Stimulated activated CD8-positive, alpha-beta memory T cell treated with anti-CD3 and anti-CD28 coated beads, Interleukin-4, amount 100 ng/mL, for 1 hour (primary cell): ENCODE measurements around the gene AKAP13.
A peak's percentile ranks its signal among the peaks of the same experiment; 100 is the strongest.
"Not testable (repeated sequence)": the region's sequence is repeated elsewhere in the genome, so short reads cannot be mapped to it uniquely, and the experiment has no call there.

ENCODE experiments used
- DNase-seq, 2 donors: peaks; one replicate each; pipeline ENCODE4 v3.0.0-alpha.2; 2020; ENCODE audit warnings: low read depth in 2 of 2, low spot score in 1 of 2

The AKAP13 gene

DNA sequence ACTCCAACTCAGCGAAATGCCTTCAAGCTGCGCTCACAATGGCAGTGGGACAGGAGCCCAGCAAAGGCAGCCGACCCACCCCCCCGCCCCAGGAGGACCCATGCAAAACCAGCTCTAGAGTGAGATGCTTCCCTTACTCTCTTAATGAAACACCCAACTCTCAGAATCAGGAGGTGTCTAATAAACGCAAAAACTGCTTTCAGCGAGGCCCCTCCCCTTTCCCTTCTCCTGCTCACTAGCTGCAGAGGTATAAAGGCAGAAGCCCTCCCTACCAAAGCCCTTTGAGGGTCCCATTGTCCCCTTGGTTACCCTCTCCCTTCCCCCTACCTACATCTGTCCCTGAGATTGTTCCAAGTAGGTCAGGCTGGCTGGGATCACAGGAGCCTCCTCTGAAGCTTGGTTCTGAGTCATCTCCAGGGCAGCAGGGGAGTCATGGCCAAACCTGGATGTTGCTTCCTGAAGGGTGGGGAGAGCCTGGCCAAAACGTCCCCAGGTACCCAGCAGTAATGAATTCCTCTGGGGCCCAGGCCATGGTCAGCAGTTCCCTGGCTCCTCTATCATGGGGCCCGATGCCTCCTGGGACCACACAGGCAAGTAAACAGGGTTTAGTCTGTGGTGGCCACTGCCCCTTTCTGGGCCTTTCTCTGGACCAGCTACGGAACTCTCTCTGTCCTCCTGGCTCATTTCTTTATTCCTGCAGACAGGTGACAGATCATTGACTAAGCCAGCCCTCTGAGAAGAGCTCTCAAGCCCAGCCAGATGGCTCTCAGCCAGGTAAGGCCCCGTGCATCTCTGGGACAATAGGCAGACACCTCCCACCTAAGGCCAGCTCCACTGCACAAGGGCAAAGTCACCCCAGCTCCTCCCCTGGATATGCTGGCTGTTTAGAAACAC, 405.7 kb downstream of the AKAP13 start:
- no peak for DNase-seq

DNA sequence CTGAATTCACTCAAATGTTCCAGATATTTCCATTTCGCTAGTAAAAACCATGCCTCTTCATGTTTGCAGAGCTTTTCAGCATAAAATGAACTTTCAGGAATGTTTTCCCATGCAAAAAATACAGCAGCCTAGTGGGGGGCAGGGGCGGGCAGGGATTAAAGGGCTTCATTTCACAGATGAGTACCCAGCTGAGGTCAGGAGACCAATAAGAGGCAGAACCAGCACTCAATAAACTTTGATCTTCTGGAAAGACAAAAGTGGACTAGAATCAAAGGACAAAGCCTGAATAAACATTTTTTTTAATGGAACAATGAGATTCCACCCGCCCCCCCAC, 406.3 kb downstream of the AKAP13 start:
- DNase-seq: no peak

DNA sequence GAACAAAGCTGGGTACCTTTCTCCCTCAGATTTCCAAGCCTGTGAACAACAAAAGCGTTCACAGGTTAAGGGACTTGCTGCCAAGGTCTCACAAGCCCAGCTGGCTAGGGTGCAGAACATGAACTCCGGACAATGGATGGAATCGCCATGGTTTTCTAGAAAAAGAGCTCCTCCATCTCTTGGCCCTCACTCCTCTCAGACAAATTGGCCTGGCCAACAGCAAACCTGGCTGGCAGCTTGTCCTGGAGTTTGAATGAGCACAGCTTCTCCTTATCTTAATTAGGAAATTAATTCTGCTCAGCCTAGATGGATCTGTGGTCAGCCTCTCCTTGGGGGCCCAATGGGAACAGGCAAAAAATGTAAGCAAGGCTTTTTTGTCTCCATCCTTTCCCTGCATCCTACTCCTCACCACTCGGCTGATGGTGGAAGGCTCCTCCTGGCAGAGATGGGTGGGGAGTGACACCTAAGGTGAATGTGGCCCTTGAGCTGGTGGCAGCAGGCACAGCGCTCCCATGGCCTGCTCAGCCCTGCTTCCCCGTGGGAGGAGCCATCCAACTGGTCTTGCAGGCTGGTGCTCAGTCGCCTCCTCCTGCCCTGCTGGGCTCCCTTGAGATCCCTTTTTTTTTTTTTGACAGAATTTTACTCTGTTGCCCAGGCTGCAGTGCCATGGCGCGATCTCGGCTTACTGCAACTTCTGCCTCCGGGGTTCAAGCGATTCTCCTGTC, 408.5 kb downstream of the AKAP13 start:
- no peak for DNase-seq

DNA sequence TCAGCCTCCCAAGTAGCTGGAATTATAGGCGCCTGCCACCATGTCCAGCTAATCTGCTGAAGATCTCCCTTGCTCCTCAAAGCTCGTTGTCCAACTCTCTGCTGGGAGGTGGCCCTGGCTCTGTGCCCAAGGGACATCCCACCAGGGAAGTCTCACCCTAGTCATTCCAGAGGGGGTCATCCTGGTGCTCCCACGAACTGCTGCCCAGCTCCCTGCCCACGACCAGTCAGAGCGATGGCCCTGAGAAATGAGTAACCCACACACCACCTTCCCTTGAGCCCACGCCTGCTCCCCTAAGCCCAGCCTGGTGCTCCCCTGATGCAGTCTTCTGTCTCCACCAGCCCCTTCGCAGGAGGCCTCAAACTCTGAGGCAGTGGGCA, 409.1 kb downstream of the AKAP13 start:
- no peak for DNase-seq

DNA sequence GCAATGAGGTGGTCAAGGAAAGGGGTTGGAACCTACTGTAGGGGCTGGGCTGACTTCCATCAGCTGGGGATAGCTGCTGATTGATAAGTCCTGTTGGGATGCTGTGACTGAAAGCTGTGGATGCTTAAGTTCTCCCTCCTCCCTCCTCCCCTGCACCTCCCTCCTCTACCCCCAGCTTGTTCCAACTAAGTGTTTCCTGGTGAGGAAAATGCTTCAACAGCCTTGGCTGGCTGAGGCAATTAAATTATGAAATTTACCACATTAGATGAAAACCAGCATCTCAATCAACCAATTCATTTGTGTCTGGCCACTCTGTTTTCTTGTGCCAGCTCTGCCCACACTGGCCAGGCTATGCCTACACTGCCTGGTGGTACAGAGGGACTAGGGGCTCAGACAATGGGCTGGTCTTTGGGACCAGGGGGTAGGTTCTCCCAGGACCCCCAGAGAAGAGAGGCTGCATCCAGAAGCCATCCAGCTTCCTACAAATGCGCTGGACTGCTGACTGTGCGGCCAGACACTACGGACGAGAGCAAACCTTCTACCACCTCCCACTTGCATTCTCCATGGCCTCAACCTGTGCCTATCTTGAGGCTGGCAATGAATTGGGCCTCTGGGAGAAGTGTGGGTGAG, 411.8 kb downstream of the AKAP13 start:
- no peak for DNase-seq

DNA sequence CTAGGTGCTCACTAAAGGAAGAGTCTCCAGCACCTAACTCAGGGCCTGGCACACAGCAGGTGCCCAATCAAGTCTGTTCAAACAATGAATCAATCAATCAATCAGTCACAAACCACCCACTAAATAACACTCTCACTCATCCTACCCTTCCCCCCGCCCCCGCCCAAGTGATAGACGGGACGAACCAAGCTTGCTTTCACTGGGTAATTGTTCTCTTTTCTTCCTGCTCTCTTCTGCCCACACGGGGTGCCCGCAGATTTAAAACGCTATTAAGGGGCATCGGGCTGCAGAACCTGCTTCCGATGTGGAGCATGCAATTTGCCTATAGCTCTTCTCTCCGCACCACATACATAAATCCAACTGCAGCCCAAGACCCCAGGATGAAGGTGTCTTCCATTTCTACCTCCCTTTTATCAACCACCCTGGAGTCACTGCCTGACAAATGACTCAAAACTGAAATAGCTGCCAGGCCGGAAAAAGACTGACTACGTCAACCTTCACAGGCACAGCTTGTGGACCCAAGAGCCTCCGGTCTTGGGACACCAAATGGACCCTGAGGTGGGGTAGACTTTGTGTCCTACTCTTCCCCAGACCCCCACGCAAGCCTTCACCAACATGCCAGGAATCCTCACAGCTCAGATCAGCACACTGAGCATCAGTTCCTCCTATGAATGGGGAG, 412.6 kb downstream of the AKAP13 start:
- DNase-seq: no peak

DNA sequence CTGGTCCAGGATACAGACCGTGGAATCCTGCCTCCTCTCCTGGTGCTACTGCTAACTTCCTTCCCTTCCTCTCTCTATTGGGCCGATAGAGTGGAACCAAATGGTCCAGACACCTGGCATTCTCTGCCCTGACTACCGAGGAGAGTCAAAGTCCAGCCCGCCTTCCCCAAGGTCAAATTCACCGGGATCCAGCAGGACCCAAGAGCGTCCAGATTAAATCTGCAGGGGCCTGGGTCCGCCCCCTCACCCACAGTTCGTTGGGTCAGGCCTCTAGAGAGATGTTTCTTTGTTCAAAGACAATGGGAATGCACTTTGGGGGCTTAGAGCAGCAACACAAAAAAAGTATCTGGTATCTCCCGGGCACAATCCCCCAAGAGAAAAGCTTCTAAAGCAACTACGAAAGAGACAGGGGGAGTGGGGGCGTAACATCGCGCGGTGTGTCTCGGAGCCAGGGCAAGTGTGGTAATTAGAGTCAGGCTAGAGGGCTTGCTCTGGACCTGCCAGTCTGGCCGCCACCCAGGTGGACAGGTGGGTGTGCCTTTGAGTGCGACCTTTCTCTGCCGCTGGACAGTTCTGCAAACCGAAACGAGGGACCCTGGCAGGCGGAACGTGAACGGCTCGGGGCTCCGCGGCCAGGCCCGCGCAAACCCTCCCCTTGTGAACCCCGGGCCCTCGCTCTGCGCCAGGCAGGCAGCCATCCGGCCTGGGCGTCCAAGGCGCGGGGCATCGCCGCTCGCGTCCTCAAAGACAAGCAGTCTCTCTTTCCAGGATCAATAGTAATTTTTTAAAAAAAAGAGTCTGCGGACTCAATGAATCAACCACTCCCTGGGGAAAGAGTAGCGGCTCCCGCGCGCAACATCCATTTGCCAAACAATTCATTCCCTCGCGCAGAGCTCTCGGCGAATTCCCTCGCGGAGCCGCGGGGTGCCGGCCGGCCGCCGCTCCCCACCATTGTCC, 413.5 kb downstream of the AKAP13 start:
- no peak for DNase-seq

DNA sequence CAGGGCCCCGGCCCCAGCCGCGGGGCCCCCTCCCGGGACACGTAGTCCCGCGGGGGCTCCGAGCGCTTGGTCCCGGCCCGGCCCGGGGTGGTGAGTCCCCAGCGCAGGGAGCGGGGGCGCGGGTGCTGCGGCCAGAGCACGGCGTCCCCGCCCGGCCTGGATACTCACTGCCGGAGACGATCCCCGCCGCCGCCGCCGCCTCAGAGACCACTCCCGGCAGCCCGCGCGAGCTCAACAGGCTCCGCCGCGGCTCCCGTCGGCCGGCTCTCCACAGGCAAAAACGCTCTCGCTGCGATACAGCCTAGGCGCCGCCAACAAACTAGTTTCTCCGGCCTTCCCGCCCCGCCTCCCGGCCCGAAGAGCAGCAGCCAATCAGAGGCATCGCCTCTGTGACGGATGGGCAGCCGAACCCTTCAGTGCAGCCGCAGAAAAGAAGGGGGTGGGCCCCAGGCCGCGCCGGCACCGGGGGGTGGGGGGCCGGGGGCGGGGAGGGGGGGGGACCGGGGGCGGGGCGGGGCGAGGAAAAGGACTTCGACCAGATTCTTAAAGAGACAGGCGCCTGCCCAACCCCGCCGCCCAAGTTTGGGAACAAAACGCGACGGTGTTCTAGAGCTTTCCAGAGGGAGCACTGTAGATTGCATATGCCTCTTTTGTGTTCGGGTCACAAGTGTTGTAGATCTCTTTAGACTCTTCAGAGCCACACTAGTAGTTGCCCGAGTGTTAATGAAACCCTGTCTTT, 414.4 kb downstream of the AKAP13 start, which contains the start of gene KLHL25:
Gene KLHL25, minus strand, starts transcription at position 328 of the 739 bp plus-strand sequence. CDS start 25,115 bp downstream, outside the sequence.
- peak; percentile 64 to 85 for DNase-seq

DNA sequence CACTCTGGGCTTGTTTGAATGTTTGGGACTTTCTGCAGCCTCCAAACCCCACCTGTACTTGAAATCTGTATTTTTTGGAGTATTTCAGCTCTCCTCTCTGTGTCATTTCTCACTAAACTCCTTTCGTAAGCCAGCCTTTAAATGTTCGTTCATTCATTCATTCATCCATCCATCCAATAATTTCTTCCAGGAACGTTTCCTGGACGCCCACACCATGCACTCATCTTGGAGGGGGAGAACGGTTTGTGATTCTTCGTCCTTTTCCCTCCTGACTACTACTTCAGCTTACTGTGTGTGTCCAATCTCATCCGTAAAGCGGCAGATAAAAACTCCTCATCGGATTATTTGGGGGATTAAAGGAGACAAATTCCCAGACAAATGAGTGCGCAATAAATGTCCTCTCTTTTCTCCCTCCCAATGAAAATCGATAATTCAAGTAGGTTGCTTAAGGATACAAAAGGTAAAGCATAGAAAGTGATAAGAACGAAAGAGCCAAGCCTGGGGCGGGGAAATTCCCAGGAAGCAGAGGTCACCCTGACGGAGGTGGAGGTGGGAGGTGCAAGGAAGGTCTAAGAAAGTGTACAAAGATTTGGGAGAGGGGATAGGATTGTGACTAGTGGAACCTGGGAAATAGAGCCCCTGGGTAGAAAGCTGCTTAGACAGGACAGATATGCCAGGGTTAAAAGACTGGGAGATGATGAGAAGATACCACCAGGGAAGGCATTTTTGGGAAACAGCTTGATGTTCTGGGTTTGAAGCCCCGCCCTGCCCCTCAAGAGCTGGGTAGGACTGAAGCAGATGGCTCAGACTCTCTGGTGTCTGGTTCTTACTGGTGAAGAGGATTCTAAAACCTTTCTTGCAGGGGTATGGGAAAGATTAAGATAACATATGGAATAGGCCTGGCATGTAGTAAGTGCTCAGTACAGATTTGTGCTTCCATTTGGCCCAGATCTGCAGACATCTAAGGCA, 415.2 kb downstream of the AKAP13 start:
- no peak for DNase-seq

DNA sequence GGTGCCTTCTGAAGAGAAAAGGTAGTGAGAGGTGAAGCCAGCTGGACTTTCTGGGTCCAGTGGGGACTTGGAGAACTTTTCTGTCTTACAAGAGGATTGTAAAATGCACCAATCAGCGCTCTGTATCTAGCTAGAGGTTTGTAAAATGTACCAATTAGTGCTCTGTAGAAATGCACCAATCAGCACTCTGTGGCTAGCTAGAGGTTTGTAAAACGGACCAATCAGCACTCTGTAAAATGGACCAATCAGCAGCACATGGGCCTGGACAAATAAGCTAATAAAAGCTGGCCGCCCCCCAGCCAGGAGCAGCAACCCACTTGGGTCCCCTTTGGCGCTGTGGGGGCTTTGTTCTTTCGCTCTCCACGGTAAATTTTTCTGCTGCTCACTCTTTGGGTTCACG, 416.0 kb downstream of the AKAP13 start:
- DNase-seq: not testable (repeated sequence)
